Activated CD8-positive, alpha-beta memory T cell treated with anti-CD3 and anti-CD28 coated beads for 36 hours (primary cell): ENCODE results near the gene MMP13. TPM values are rescaled to one million over a fixed set of nuclear protein-coding genes. Genes with fewer than 3 reads are reported as not detected.

Experiments
- CTCF ChIA-PET: fragments of 350-600 bp; sonication (Branson Sonifier 250); formaldehyde crosslinking; loops from one replicate; lab custom pipeline; 2021; ENCODE audit warnings: antibody characterized with exemption; lab: Charles Lee
- POLR2A ChIA-PET: fragments of 350-600 bp; sonication (Branson Sonifier 250); formaldehyde crosslinking; loops from one replicate; lab custom pipeline; 2021; ENCODE audit warnings: antibody characterized with exemption; lab: Charles Lee
- total RNA-seq, 2 experiments: library from RNA; stranded (reverse); gene quantifications; one replicate each; pipeline ENCODE4 v1.2.3, GENCODE V29; 2021

Gene MMP13
- total RNA-seq, 2 experiments from 2014 or later: not detected

DNA sequence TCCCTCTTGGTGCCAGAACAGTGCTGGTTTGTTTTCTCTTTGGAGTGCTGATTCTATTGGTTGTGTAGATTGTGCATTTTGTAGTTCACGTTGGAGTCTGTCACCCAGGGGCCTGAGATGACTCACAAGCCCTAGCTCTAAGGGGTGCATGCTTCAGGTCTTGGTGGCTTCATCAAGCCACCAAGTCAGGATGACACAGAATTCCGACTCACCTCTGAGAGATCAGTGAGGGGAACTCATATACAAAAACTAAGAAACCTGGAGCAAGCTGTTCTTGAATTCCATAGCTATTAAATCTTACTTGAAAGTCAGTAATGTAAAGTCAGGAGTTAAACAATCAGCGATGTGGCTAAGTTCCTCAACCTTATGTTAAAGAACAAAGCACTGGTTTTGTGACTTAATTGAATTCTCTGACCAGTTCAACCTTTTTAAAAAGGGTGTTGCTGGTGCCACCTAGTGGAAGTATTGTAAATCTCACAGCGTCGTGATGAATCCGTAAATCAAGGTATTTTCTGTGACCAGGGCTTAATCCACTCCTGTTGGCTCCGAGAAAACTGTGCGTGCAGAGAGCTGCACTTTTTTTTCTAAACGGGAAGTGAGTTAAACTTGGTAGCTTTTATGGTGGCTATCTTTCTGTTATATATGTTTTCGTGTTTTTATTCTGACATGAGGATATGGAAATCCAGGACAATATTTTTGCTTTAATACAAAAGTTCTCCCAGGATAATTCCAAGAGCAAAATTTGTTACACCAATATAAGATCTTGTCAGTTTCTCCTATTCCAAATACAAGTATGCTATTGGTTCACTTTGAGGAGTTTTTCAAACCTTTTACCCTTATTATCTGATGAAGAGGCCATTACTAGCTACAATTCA lies 14.6 kb downstream of the MMP13 start:
- ChIA-PET POLR2A (no interaction called here), CTCF (interaction anchor here (1.2 to 1.8 kb wide), 3 partner anchors 9 to 26 kb away, joined by 3 to 5 read pairs (median 4); no protein-coding TSS in a partner anchor)

GRCh38 chr11:102936864-102937509 lies 18.5 kb downstream of the MMP13 start:
- POLR2A ChIA-PET: no interaction called here
- CTCF ChIA-PET: interaction anchor here (2.1 kb wide), 1 partner anchor 22 kb away, joined by 5 read pairs; no protein-coding TSS in a partner anchor

DNA sequence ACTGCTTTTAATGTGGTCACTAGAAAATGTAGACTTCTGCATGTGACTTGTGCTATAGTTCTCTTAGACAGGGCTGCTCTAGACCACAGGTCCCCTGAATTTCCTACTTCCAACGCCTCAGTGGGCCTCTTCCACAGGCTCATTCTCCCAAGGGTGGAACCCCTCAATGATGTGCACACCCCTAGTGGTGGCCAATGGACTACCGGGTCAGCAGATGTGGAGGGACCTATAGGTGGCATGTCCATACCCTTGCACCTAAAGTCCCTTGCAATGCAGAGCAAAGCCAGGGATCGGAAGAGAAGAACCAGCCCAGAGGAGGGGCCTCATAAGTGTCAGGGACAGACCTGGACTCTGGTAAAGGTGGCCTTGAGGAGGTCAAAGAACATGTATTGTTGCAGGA lies 20.0 kb downstream of the MMP13 start:
- CTCF ChIA-PET: no interaction called here
- POLR2A ChIA-PET: no interaction called here

DNA sequence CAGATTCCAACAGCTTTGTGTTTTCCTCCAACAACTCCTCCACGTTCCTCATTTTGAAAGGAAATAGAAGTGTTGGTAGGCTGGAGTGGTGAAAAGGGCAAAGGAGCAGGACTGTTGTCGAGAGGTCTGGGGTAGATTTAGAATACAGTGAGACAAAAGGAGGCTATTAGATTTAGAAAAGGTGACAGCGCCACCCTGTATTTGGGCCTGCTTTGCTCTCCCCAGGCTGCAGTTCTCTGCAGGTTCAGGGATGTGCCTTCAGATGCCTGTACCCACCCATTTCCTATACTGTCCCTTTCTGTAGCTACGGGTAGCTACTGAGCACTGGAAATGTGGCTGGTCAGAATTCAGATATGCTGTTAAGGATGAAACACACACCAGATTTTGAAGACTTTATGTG lies 20.8 kb downstream of the MMP13 start:
- CTCF ChIA-PET: no interaction called here

GRCh38 chr11:102933627-102934026 lies 21.9 kb downstream of the MMP13 start:
- ChIA-PET CTCF (no interaction called here), POLR2A (no interaction called here)

More for the DNA sequence above, 20.8 kb downstream of the MMP13 start:
- POLR2A ChIA-PET: no interaction called here

- CTCF ChIA-PET: no interaction called here
- POLR2A ChIA-PET: no interaction called here
Observed at GRCh38 chr11:102932678-102933077, 22.9 kb downstream of the MMP13 start.

DNA sequence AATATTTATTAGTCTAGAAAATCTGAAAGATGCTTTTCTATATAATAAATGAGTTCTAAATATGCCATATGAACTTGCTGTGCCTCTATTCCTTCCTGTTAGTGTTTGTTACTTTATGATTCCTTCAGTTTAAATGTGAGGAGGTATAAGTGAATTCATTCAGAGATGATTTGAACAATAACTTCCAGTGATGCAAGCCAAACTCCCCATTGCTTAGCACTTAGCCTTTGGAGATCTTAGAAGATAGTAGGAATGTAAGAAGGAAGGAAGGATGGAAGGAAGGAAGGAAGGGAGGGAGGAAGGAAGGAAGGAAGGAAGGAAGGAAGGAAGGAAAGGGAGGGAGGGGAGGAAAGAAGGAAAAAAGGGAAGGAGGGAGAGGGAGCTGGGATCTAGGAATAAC lies 25.1 kb downstream of the MMP13 start:
- CTCF ChIA-PET: no interaction called here

DNA sequence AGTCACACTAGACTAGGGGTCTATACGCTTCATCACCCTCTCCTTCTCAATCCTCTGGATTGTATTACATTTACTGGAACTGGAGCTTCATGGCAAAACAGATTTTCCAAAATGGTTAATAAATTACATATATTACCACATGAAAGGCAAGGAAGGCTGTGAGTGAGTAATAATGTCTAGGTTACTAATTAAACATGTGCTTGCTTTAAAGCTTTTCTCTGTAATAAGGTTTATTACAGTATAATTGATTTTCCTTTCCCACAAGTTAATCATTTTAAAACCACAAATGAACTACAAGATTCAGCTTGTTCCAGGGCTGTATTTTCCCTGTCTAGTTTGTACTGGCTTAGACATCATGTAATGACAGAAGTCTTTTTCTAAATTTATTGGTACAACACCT lies 25.6 kb downstream of the MMP13 start:
- POLR2A ChIA-PET: no interaction called here
- CTCF ChIA-PET: no interaction called here

More for the DNA sequence above, 25.1 kb downstream of the MMP13 start:
- POLR2A ChIA-PET: no interaction called here

DNA sequence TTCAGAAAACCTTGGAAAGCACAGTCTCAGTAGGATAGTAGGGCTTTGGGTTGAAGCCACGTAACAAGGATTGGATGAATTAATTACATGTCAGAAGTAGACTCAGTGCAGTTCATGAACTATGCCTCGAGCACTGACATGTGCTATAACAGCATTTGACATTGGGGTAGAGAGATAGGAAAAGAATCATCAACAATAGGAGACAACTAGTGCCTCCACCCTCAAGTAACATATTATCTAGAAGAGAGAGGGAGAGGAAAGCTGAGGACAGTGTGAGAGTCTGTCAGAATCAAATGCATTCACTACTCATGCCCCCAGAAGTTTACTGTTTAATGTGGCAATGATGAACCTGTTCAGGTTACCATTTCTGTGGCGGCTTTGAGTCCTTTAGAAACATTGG lies 26.4 kb downstream of the MMP13 start:
- CTCF ChIA-PET: interaction anchor here (0.6 kb wide), 1 partner anchor 48 kb away, joined by 4 read pairs; no protein-coding TSS in a partner anchor
- POLR2A ChIA-PET: interaction anchor here (0.5 kb wide), 1 partner anchor 10 kb away, joined by 6 read pairs; no protein-coding TSS in a partner anchor

DNA sequence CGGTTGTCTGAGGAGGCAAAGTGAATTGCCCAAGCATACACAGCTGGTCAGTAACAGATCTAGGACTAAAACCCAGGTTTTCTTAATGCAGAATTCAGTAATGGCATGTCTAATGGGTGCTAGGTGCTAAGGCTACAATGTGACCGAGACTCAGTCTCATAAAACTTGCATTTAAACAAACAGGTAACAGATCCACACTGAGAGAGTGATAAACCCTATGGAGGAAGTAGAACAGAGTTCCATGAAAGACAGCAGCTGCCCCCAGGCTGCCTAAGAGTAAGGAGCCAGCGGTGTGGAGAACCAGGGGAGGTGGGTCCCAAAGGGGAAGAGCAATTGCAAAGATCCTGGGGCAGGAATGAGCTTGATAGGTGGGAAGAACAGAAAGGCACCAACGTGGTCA lies 27.3 kb downstream of the MMP13 start:
- CTCF ChIA-PET: interaction anchor here (0.6 kb wide), 1 partner anchor 49 kb away, joined by 4 read pairs; no protein-coding TSS in a partner anchor
- POLR2A ChIA-PET: no interaction called here

DNA sequence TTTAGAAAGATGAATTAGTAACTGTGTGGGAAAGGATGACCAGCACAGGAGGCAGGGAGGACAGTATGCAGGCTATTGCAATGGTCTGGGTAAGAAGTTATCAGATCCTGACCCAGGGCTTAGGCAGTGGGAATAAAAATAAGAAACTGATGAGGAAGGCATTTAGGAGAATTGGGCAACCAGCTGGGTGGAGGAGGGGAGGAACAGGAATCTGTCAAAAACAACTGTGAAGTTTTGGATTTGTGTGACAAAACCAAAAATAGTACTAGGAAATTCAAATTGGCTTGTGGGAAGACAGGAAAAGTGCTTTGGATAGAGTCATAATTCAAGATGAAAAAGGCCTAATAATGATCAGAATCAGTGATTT lies 27.9 kb downstream of the MMP13 start:
- POLR2A ChIA-PET: no interaction called here
- CTCF ChIA-PET: no interaction called here

DNA sequence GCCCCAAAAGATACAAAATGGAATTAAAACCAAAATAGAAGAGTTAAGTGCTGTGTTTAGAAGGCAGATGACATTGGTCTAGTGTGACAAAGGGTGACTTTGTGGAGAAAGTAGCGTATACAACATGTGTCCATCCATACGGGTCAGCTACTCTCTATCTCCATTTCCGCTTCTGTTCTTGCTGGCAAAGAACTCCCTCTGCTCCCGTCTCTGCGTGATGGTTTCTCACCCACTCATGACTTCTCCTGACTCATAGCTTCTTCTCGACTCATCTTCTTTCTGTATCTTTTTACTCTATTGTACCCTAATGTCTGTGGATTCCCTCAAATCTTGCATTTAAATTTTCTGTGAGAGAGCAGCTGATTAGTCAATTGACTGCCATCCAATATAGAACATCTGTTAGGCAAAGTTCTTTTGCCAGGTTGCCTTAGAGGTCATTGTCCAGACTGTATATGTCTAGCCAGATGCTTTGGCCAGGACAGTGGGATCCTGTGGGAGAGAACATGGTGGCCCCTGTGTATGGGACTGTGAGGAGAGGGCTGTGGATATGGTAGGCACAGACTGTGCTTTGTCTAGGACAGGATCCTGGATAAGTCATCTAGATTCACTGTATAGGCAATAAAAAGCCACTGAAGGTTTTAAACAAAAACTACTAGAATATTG lies 28.4 kb downstream of the MMP13 start:
- POLR2A ChIA-PET: no interaction called here
- CTCF ChIA-PET: no interaction called here

- CTCF ChIA-PET: no interaction called here
- POLR2A ChIA-PET: no interaction called here
Observed at GRCh38 chr11:102926517-102926916, 29.0 kb downstream of the MMP13 start.

DNA sequence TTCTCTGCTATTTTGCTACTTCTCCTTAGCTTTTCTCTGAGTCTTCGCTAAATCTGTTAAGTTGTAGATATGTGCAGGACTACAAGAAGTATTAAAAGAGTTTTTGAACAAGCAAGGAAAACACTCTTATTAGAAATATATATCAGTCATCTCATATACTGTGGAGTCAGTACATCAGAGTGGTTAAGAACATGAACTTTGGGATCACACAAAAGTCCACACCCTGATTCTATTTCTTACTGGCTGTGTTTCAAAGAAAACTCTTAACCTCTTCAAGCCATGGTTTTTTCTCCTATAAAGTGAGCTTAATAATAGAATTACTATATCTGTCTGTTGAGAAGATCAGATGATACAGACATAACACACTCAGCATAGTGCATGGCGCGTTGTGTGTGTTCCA lies 29.5 kb downstream of the MMP13 start:
- ChIA-PET POLR2A (no interaction called here), CTCF (no interaction called here)

DNA sequence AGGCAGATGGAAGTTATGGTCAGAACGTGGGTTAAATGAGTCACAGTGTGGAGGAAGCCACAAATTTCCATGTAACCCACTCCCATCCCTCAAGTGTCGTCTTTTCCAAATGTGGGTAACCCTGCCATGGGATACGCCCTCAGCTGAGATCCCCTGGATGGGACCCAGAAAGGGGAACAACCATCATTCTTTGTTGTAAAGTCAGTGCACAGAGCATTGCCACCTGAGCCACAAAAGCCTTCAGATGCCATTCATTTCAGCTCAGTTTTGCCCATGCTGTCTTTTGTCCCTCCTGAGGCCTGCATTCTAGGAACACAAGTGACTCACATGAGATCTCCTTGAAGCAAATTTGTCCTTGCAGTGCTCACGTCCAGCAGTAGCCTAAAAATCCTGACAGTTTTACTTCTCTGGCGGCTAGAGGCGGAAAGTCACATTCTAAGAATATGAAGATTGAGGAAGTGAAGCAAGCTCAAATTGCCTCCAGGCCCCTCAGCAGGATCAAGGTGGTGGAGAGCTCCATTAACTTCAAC lies 30.6 kb downstream of the MMP13 start:
- POLR2A ChIA-PET: no interaction called here
- CTCF ChIA-PET: no interaction called here

DNA sequence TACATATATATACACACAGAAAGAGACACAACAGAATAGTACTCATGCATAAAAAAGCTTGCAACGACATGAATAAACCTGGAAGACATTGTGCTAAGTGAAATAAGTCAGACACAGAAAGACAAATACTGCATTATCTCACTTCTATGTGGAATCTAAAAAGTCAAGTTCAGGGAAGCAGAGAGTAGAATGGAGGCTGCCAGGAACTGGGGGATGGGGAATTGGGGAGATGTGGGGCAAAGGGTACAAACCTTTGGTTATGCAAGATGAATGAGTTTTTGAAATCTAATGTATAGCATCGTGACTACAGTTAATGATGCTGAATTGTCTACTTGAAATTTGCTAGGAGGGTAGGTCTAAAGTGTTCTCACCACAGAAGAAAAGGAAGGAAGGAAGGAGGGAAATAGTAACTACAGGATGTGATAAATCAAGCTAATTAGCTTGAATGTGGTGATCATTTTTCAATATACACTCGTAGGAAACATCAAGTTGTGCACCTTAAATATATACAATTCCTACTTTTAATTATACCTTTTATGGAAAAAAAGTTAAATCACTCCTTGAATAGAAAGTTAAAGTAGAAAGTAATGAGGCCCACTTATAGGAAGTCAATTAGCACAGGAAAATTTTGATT lies 33.8 kb downstream of the MMP13 start:
- CTCF ChIA-PET: no interaction called here
- POLR2A ChIA-PET: no interaction called here

DNA sequence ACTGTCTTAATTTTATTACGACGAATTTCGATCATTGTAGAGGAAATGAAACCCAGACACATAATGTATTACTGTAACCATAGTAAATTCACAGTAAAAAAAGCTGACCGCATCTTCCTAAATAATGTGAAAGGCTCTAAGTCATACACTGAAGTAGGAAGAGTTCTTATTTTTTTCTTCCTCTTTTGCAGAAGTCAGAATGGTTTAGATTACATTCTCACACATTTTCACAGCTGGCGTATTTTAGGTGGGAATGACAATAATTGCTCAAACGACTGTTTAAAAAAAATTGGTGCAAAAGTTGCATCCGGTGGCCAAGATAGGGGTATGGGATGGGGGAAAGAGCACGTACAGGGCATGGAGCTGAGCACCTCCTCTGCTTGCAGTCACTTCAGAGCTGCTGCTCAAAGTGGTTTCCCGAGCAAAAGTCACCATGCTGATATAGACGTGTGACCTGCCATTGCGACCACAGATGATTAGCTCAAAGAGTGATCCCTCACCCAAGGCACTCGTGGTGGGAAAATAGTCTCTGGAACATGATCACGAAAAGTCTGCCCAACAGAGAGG lies 35.3 kb downstream of the MMP13 start:
- POLR2A ChIA-PET: no interaction called here
- CTCF ChIA-PET: no interaction called here

DNA sequence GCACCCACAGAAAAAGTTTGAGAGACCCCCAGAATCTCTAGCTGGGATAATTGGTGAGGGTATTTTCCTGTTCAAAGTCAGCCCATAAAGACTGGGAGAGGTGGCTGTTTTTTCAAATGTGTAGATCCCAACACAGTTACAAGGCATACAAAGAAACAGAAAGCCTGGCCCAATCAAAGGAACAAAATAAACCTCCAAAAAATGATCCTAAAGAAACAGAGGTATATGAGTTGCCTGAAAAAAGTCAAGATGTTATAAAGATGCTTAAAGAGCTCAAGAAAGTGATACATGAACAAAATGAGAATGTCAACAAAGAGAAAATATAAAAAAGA lies 40.5 kb downstream of the MMP13 start:
- POLR2A ChIA-PET: interaction anchor here (0.6 kb wide), 1 partner anchor 150 kb away, joined by 3 read pairs; no protein-coding TSS in a partner anchor

More for the DNA sequence above, 40.5 kb downstream of the MMP13 start:
- CTCF ChIA-PET: interaction anchor here (0.8 to 1.5 kb wide), 3 partner anchors 23 to 182 kb away, joined by 3 to 5 read pairs (median 5); no protein-coding TSS in a partner anchor
